GM19455 (cell line): Measurements from ENCODE around the gene NCKAP5.

Source experiments
- ATAC-seq: cut with Tn5 transposase; IDR thresholded peaks from one replicate; pipeline ENCODE4 v1.9.1; 2021; ENCODE audit not compliant: unreplicated experiment

NCKAP5 gene

GRCh38 chr2:133574620-133575019, 6.4 kb upstream of the NCKAP5 start:
- no peak for ATAC-seq

- no peak for ATAC-seq
These were observed 5.9 kb upstream of the NCKAP5 start for GRCh38 chr2:133574186-133574585.

- no peak for ATAC-seq
These were observed 5.4 kb upstream of the NCKAP5 start for GRCh38 chr2:133573491-133574162.

GRCh38 chr2:133571249-133571648, 3.0 kb upstream of the NCKAP5 start:
- ATAC-seq: no peak

GRCh38 chr2:133570542-133570941, 2.3 kb upstream of the NCKAP5 start:
- ATAC-seq: no peak

GRCh38 chr2:133569286-133569830, 1.1 kb upstream of the NCKAP5 start:
- no peak for ATAC-seq

GRCh38 chr2:133568598-133568997, 335 bp upstream of the NCKAP5 start:
- ATAC-seq: no peak

GRCh38 chr2:133562558-133562957, 5.7 kb downstream of the NCKAP5 start:
- ATAC-seq: no peak

GRCh38 chr2:133561045-133561852, 7.0 kb downstream of the NCKAP5 start:
- ATAC-seq: no peak

- no peak for ATAC-seq
These were observed 10.6 kb downstream of the NCKAP5 start for GRCh38 chr2:133557614-133558013.

GRCh38 chr2:133553838-133554408, 14.3 kb downstream of the NCKAP5 start:
- no peak for ATAC-seq

- ATAC-seq: no peak
These were observed 15.0 kb downstream of the NCKAP5 start for GRCh38 chr2:133553251-133553650.

GRCh38 chr2:133552821-133553220, 15.4 kb downstream of the NCKAP5 start:
- ATAC-seq: no peak

GRCh38 chr2:133541797-133542196, 26.5 kb downstream of the NCKAP5 start:
- ATAC-seq: no peak

GRCh38 chr2:133541376-133541775, 26.9 kb downstream of the NCKAP5 start:
- ATAC-seq: no peak

GRCh38 chr2:133532919-133533318, 35.3 kb downstream of the NCKAP5 start:
- ATAC-seq: no peak

GRCh38 chr2:133531382-133531781, 36.9 kb downstream of the NCKAP5 start:
- ATAC-seq: no peak

GRCh38 chr2:133530645-133531044, 37.6 kb downstream of the NCKAP5 start:
- ATAC-seq: no peak

- ATAC-seq: no peak
These were observed 41.5 kb downstream of the NCKAP5 start for GRCh38 chr2:133526530-133527300.

- no peak for ATAC-seq
These were observed 42.4 kb downstream of the NCKAP5 start for GRCh38 chr2:133525613-133526529.
